Esophagus (tissue), 2 donors: ENCODE results near the gene SCAPER. TPM values are rescaled to one million over a fixed set of nuclear protein-coding genes. Genes with fewer than 3 reads are reported as not detected.

ENCODE experiments used
- H3K27ac ChIP-seq, 2 donors: one replicate each; pipeline ENCODE4 v1.5.1; 2013; ENCODE audit warnings: low read depth in 2 of 2, mild to moderate bottlenecking in 2 of 2, inconsistent platforms in 1 of 2, low read length in 1 of 2, moderate library complexity in 1 of 2
- H3K27me3 ChIP-seq, 2 donors: one replicate each; pipeline ENCODE4 v1.6.1; 2013; ENCODE audit warnings: low read length in 2 of 2, control low read depth in 1 of 2, mild to moderate bottlenecking in 1 of 2; ENCODE audit not compliant: insufficient read depth in 2 of 2, control insufficient read depth in 1 of 2
- H3K36me3 ChIP-seq, 2 donors: one replicate each; pipeline ENCODE4 v1.6.1; 2013; ENCODE audit warnings: low read length in 1 of 2; ENCODE audit not compliant: control insufficient read depth in 2 of 2, insufficient read depth in 2 of 2
- H3K4me1 ChIP-seq, 2 donors: one replicate each; pipeline ENCODE4 v1.6.1; 2013; ENCODE audit warnings: low read length in 1 of 2; ENCODE audit not compliant: control insufficient read depth in 2 of 2, insufficient read depth in 2 of 2
- H3K4me3 ChIP-seq, 2 donors: one replicate each; pipeline ENCODE4 v1.5.1; 2013; ENCODE audit warnings: low read length in 2 of 2, mild to moderate bottlenecking in 2 of 2, low read depth in 1 of 2, moderate library complexity in 1 of 2
- H3K9me3 ChIP-seq, 2 donors: one replicate each; pipeline ENCODE4 v1.6.1; 2013; ENCODE audit warnings: mild to moderate bottlenecking in 2 of 2, low read depth in 1 of 2, low read length in 1 of 2, moderate library complexity in 1 of 2; ENCODE audit not compliant: control insufficient read depth in 2 of 2, insufficient read depth in 1 of 2
- WGBS, 2 donors: extraction: QIAGEN DNeasy Blood & Tissue Kit; methylation state at CpG; one replicate each; pipeline ENCODE4 v1.1.7; 2013; 5-methylcytosine and 5-hydroxymethylcytosine counted together
- polyA plus RNA-seq, 2 donors: library from polyadenylated mRNA; stranded (reverse); fragments of 200-250 nt; gene quantifications; one replicate each; pipeline ENCODE4 v1.2.3, GENCODE V29; 2013
- donor health status: healthy with polysubstance abuse.
- donor health status: Bipolar disorder and iron deficiency.

The SCAPER gene
- polyA plus RNA-seq, 2 donors = 4.3 to 6.1 TPM

- no peaks in the 10 kb centered on the region for H3K27me3 ChIP-seq
- no peaks in the 10 kb centered on the region for H3K9me3 ChIP-seq
- no peaks in the 10 kb centered on the region for H3K4me1 ChIP-seq
- no peaks in the 10 kb centered on the region for H3K36me3 ChIP-seq
- H3K27ac ChIP-seq = no peak overlapping the region
- H3K4me3 ChIP-seq = no peak overlapping the region
- 58 to 74% methylated on average over 1 of the region's 1 CpG for WGBS, 2 donors
Measured at GRCh38 chr15:76678766-76679165, 226.4 kb downstream of the SCAPER start.

- H3K27ac ChIP-seq = no peak overlapping the region
- no peak overlapping the region for H3K4me3 ChIP-seq
- WGBS, 2 donors = 98 to 99% methylated on average over 2 of the region's 2 CpGs
Measured at GRCh38 chr15:76674883-76675282, 230.3 kb downstream of the SCAPER start.

GRCh38 chr15:76669521-76670207, 235.5 kb downstream of the SCAPER start:
- H3K4me1 ChIP-seq = no peaks in the 10 kb centered on the region
- H3K27ac ChIP-seq = no peak overlapping the region
- no peak overlapping the region for H3K4me3 ChIP-seq
- no peaks in the 10 kb centered on the region for H3K36me3 ChIP-seq
- H3K9me3 ChIP-seq = no peaks in the 10 kb centered on the region
- 81 to 91% methylated on average over 4 of the region's 4 CpGs for WGBS, 2 donors
- no peaks in the 10 kb centered on the region for H3K27me3 ChIP-seq

More at GRCh38 chr15:76674883-76675282, 230.3 kb downstream of the SCAPER start:
- Histone ChIP-seq H3K27me3 (no peaks in the 10 kb centered on the region), H3K9me3 (no peaks in the 10 kb centered on the region), H3K4me1 (no peaks in the 10 kb centered on the region), H3K36me3 (no peaks in the 10 kb centered on the region)

- H3K27ac ChIP-seq = no peak overlapping the region
- 97 to 100% methylated on average over 2 of the region's 2 CpGs for WGBS, 2 donors
- no peak overlapping the region for H3K4me3 ChIP-seq
- no peaks in the 10 kb centered on the region for H3K36me3 ChIP-seq
- no peaks in the 10 kb centered on the region for H3K4me1 ChIP-seq
- H3K9me3 ChIP-seq = no peaks in the 10 kb centered on the region
- no peaks in the 10 kb centered on the region for H3K27me3 ChIP-seq
Measured at GRCh38 chr15:76668900-76669299, 236.2 kb downstream of the SCAPER start.

GRCh38 chr15:76667943-76668715, 237.0 kb downstream of the SCAPER start:
- H3K4me3 ChIP-seq = no peak overlapping the region
- H3K27ac ChIP-seq = no peak overlapping the region
- no peaks in the 10 kb centered on the region for H3K36me3 ChIP-seq
- H3K4me1 ChIP-seq = no peaks in the 10 kb centered on the region
- H3K9me3 ChIP-seq = no peaks in the 10 kb centered on the region
- H3K27me3 ChIP-seq = no peaks in the 10 kb centered on the region
- WGBS, 2 donors = 90 to 91% methylated on average over 4 of the region's 4 CpGs

GRCh38 chr15:76664895-76665294, 240.2 kb downstream of the SCAPER start:
- Histone ChIP-seq H3K27me3 (no peaks in the 10 kb centered on the region), H3K9me3 (no peaks in the 10 kb centered on the region), H3K36me3 (no peaks in the 10 kb centered on the region), H3K4me3 (no peak overlapping the region), H3K27ac (no peak overlapping the region), H3K4me1 (no peaks in the 10 kb centered on the region)
- 84 to 86% methylated on average over 5 of the region's 5 CpGs for WGBS, 2 donors

GRCh38 chr15:76664411-76664810, 240.7 kb downstream of the SCAPER start:
- 93 to 98% methylated on average over 2 of the region's 2 CpGs for WGBS, 2 donors
- Histone ChIP-seq H3K36me3 (no peaks in the 10 kb centered on the region), H3K4me3 (no peak overlapping the region), H3K27ac (no peak overlapping the region), H3K9me3 (no peaks in the 10 kb centered on the region), H3K4me1 (no peaks in the 10 kb centered on the region), H3K27me3 (no peaks in the 10 kb centered on the region)

- 90 to 94% methylated on average over 2 of the region's 2 CpGs for WGBS, 2 donors
- H3K4me3 ChIP-seq = no peak overlapping the region
Measured at GRCh38 chr15:76663529-76663928, 241.6 kb downstream of the SCAPER start.

GRCh38 chr15:76648732-76649444, 256.3 kb downstream of the SCAPER start:
- Histone ChIP-seq H3K27me3 (no peaks in the 10 kb centered on the region), H3K36me3 (no peaks in the 10 kb centered on the region), H3K4me3 (no peak overlapping the region), H3K9me3 (no peaks in the 10 kb centered on the region), H3K4me1 (no peaks in the 10 kb centered on the region), H3K27ac (no peak overlapping the region)
- 91 to 95% methylated on average over 8 of the region's 8 CpGs for WGBS, 2 donors

More at GRCh38 chr15:76663529-76663928, 241.6 kb downstream of the SCAPER start:
- Histone ChIP-seq H3K27ac (no peak overlapping the region), H3K27me3 (no peaks in the 10 kb centered on the region), H3K4me1 (no peaks in the 10 kb centered on the region), H3K9me3 (no peaks in the 10 kb centered on the region), H3K36me3 (no peaks in the 10 kb centered on the region)
